Measurements from ENCODE around the gene SLC11A1. TPM values are rescaled to one million over a fixed set of nuclear protein-coding genes. Genes with fewer than 3 reads are reported as not detected.

SLC11A1 gene
- total RNA-seq, 4 donors from 2014 or later, result 0.26 to 14.0 (median 4.2) TPM

DNA sequence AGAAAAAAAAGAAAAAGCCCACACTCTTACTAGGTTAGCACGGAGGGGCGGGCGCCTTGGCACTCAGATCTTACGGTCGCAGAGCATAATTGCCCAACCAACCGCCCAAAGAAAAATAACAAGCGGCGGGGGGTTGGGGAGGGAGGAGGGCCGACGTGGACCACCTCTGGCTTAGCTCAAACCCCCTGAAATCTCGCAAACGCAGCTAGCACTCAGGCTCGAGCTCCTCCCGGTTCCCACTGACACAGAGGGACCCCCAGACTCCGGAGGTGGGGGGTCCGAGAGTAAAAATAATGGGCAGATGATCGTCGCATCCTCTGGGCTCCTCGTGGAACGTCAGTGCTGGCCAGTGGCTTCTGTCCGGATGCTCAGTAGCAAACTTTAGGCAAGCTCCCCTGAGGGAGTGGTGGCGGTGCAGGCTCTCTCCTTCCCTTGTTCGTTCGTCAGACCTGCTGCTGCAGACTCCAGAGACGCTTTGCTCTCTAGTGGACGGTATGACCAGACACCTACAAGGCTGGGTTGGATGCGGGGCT is 13.4 kb upstream of the SLC11A1 start:
- intact Hi-C loops (cut with DNase I; ENCODE audit: low total_unique reads), result no loop called here
- Histone ChIP-seq H3K9me3 (peaks cover 0 to 4% of the 10 kb centered on the region in 2 donors), H3K4me3 (peak overlapping the region; percentile 17 to 45), H3K4me1 (no peaks in the 10 kb centered on the region), H3K36me3 (no peaks in the 10 kb centered on the region), H3K27me3 (no peaks in the 10 kb centered on the region), H3K27ac (peak overlapping the region; percentile 88 to 95)
- peak; percentile 63 to 76 for DNase-seq
- TF ChIP-seq POLR2A (IDR thresholded peaks at IDR 0.05), result peak in 1 of 2 donors; percentile 18
- TF ChIP-seq, protein P1, sequence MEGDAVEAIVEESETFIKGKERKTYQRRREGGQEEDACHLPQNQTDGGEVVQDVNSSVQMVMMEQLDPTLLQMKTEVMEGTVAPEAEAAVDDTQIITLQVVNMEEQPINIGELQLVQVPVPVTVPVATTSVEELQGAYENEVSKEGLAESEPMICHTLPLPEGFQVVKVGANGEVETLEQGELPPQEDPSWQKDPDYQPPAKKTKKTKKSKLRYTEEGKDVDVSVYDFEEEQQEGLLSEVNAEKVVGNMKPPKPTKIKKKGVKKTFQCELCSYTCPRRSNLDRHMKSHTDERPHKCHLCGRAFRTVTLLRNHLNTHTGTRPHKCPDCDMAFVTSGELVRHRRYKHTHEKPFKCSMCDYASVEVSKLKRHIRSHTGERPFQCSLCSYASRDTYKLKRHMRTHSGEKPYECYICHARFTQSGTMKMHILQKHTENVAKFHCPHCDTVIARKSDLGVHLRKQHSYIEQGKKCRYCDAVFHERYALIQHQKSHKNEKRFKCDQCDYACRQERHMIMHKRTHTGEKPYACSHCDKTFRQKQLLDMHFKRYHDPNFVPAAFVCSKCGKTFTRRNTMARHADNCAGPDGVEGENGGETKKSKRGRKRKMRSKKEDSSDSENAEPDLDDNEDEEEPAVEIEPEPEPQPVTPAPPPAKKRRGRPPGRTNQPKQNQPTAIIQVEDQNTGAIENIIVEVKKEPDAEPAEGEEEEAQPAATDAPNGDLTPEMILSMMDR (IDR thresholded peaks at IDR 0.05), result peak; percentile 15 to 48 (median 40)

GRCh38 chr2:218369330-218369729 is 12.7 kb upstream of the SLC11A1 start:
- Histone ChIP-seq H3K27me3 (no peaks in the 10 kb centered on the region), H3K27ac (peak overlapping the region; percentile 88 to 95), H3K9me3 (peaks cover 0 to 4% of the 10 kb centered on the region in 2 donors), H3K4me1 (no peaks in the 10 kb centered on the region), H3K4me3 (no peak overlapping the region), H3K36me3 (no peaks in the 10 kb centered on the region)
- TF ChIP-seq, protein P1 (IDR thresholded peaks at IDR 0.05), result no peak
- no peak for TF ChIP-seq POLR2A (IDR thresholded peaks at IDR 0.05)
- no peak for DNase-seq
- intact Hi-C loops (cut with DNase I; ENCODE audit: low total_unique reads), result no loop called here

DNA sequence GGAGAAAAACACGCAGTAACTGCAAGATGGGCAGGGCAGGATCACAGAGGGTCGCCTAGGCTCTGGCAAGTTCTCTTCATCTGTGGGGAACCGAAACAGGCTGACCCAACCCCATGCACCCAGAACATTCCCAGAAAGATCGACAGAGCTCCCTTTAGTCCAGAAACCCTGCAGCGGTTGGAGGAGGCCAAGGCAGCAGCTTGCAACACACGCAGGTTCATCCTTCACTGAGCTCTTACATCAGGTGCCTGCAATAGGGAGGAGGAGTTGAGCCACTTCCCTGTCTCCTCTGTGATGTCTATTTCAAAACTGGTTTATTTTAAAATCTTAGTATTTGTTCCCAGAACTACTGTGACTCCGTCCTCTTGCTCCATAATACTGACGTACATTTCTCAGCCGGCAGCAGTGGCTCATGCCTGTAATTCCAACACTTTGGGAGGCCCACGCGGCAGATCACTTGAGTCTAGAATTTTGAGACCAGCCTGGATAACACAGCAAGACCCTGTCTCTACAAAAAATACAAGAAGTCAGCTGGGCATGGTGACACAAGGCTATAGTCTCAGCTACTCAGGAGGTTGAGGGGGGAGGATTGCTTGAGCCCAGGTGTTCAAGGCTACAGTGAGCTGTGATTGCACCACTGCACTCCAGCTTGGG is 11.5 kb upstream of the SLC11A1 start:
- no peak overlapping the region for H3K4me3 ChIP-seq
- peak; percentile 27 to 46 for DNase-seq
- H3K27me3 ChIP-seq, result no peaks in the 10 kb centered on the region
- peak overlapping the region; percentile 88 to 95 for H3K27ac ChIP-seq
- intact Hi-C loops (cut with DNase I; ENCODE audit: low total_unique reads), result no loop called here
- peaks cover 0 to 4% of the 10 kb centered on the region in 2 donors for H3K9me3 ChIP-seq
- no peaks in the 10 kb centered on the region for H3K4me1 ChIP-seq
- TF ChIP-seq, protein P1 (IDR thresholded peaks at IDR 0.05), result no peak
- TF ChIP-seq POLR2A (IDR thresholded peaks at IDR 0.05), result no peak
- no peaks in the 10 kb centered on the region for H3K36me3 ChIP-seq

GRCh38 chr2:218371983-218372350 is 10.1 kb upstream of the SLC11A1 start:
- Histone ChIP-seq H3K27me3 (no peaks in the 10 kb centered on the region), H3K36me3 (no peaks in the 10 kb centered on the region), H3K27ac (no peak overlapping the region), H3K9me3 (peaks cover 0 to under 1% of the 10 kb centered on the region in 2 donors), H3K4me1 (no peaks in the 10 kb centered on the region), H3K4me3 (no peak overlapping the region)
- no peak for TF ChIP-seq POLR2A (IDR thresholded peaks at IDR 0.05)
- TF ChIP-seq, protein P1 (IDR thresholded peaks at IDR 0.05), result no peak
- intact Hi-C loops (cut with DNase I; ENCODE audit: low total_unique reads), result no loop called here
- no peak for DNase-seq

DNA sequence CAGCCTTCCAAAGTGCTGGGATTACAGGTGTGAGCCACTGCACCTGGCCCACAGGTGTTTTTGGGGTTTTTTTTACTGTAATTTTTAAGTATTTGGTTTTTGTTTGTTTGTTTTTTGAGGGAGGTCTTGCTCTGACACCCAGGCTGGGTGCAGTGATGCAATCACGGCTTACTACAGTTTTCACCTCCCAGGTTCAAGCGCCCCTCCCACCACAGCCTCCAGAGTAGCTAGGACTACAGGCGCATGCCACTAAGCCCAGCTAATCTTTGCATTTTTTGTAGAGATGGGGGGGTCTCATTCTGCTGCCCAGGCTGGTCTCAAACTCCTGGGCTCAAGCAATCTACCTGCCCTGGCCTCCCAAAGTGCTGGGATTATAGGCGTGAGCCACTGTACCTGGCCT is 7.3 kb upstream of the SLC11A1 start:
- intact Hi-C loops (cut with DNase I; ENCODE audit: low total_unique reads), result no loop called here
- Histone ChIP-seq H3K27ac (no peak overlapping the region), H3K9me3 (no peaks in the 10 kb centered on the region), H3K36me3 (no peaks in the 10 kb centered on the region), H3K27me3 (no peaks in the 10 kb centered on the region), H3K4me3 (no peak overlapping the region), H3K4me1 (no peaks in the 10 kb centered on the region)
- TF ChIP-seq, protein P1 (IDR thresholded peaks at IDR 0.05), result no peak
- no peak for TF ChIP-seq POLR2A (IDR thresholded peaks at IDR 0.05)
- DNase-seq, result no peak
